Measurements from ENCODE around the gene ICAM4. TPM values are rescaled to one million over a fixed set of nuclear protein-coding genes. Genes with fewer than 3 reads are reported as not detected.
A peak's percentile ranks its signal among the peaks of the same experiment; 100 is the strongest.

The ICAM4 gene
- total RNA-seq, 1 donor from 2014 or later, result not detected

- Mint-ChIP-seq H3K36me3 (ENCODE audit: low read depth) (peaks cover 17% of the 10 kb centered on the region), H3K27me3 (ENCODE audit: low read depth) (no peaks in the 10 kb centered on the region), H3K4me3 (ENCODE audit: unreplicated experiment) (no peak overlapping the region), H3K9me3 (ENCODE audit: low read depth) (no peaks in the 10 kb centered on the region), H3K4me1 (ENCODE audit: low read depth) (peaks cover 3% of the 10 kb centered on the region), H3K27ac (ENCODE audit: unreplicated experiment) (no peak overlapping the region)
- DNase-seq (ENCODE audit: low spot score), result no peak
- no peak for TF ChIP-seq CTCF (IDR thresholded peaks at IDR 0.05)
Observed at GRCh38 chr19:10260141-10260584, 26.6 kb upstream of the ICAM4 start.

GRCh38 chr19:10262771-10263170 is 24.0 kb upstream of the ICAM4 start:
- Mint-ChIP-seq H3K36me3 (ENCODE audit: low read depth) (peaks cover 2% of the 10 kb centered on the region), H3K9me3 (ENCODE audit: low read depth) (no peaks in the 10 kb centered on the region), H3K4me3 (ENCODE audit: unreplicated experiment) (no peak overlapping the region), H3K27ac (ENCODE audit: unreplicated experiment) (no peak overlapping the region), H3K4me1 (ENCODE audit: low read depth) (peaks cover 3% of the 10 kb centered on the region), H3K27me3 (ENCODE audit: low read depth) (no peaks in the 10 kb centered on the region)
- no peak for DNase-seq (ENCODE audit: low spot score)
- TF ChIP-seq CTCF (IDR thresholded peaks at IDR 0.05), result no peak

- Mint-ChIP-seq H3K27me3 (ENCODE audit: low read depth) (no peaks in the 10 kb centered on the region), H3K4me1 (ENCODE audit: low read depth) (peaks cover 15% of the 10 kb centered on the region)
Observed at GRCh38 chr19:10266706-10267105, 20.0 kb upstream of the ICAM4 start.

GRCh38 chr19:10268071-10268470 is 18.7 kb upstream of the ICAM4 start:
- H3K9me3 Mint-ChIP-seq (ENCODE audit: low read depth), result no peaks in the 10 kb centered on the region
- DNase-seq (ENCODE audit: low spot score), result no peak
- no peak overlapping the region for H3K4me3 Mint-ChIP-seq (ENCODE audit: unreplicated experiment)
- TF ChIP-seq CTCF (IDR thresholded peaks at IDR 0.05), result no peak
- H3K27me3 Mint-ChIP-seq (ENCODE audit: low read depth), result no peaks in the 10 kb centered on the region
- no peaks in the 10 kb centered on the region for H3K36me3 Mint-ChIP-seq (ENCODE audit: low read depth)
- H3K27ac Mint-ChIP-seq (ENCODE audit: unreplicated experiment), result no peak overlapping the region
- H3K4me1 Mint-ChIP-seq (ENCODE audit: low read depth), result peaks cover 13% of the 10 kb centered on the region

More at GRCh38 chr19:10266706-10267105, 20.0 kb upstream of the ICAM4 start:
- Mint-ChIP-seq H3K27ac (ENCODE audit: unreplicated experiment) (no peak overlapping the region), H3K9me3 (ENCODE audit: low read depth) (no peaks in the 10 kb centered on the region), H3K4me3 (ENCODE audit: unreplicated experiment) (no peak overlapping the region), H3K36me3 (ENCODE audit: low read depth) (no peaks in the 10 kb centered on the region)
- no peak for DNase-seq (ENCODE audit: low spot score)
- TF ChIP-seq CTCF (IDR thresholded peaks at IDR 0.05), result no peak

GRCh38 chr19:10269333-10270179 is 17.2 kb upstream of the ICAM4 start:
- no peak for DNase-seq (ENCODE audit: low spot score)
- H3K4me1 Mint-ChIP-seq (ENCODE audit: low read depth), result peaks cover 15% of the 10 kb centered on the region
- peak; percentile 94 for TF ChIP-seq CTCF (IDR thresholded peaks at IDR 0.05)
- peaks cover 1% of the 10 kb centered on the region for H3K36me3 Mint-ChIP-seq (ENCODE audit: low read depth)
- peak overlapping the region; percentile 58 for H3K4me3 Mint-ChIP-seq (ENCODE audit: unreplicated experiment)
- peak overlapping the region; percentile 59 for H3K27ac Mint-ChIP-seq (ENCODE audit: unreplicated experiment)
- no peaks in the 10 kb centered on the region for H3K27me3 Mint-ChIP-seq (ENCODE audit: low read depth)
- H3K9me3 Mint-ChIP-seq (ENCODE audit: low read depth), result no peaks in the 10 kb centered on the region

Data from chondrocyte (in vitro differentiated cells).